Prostate gland (tissue), 2 donors: ENCODE results near the gene OLFM1.

Experiments
- POLR2A ChIP-seq: fragments of 450-650 bp; IDR thresholded peaks from one replicate; pipeline ENCODE4 v1.6.1; 2016; ENCODE audit warnings: antibody characterized with exemption, mild to moderate bottlenecking
- POLR2AphosphoS5 ChIP-seq: sonication (generic); formaldehyde crosslinking; IDR thresholded peaks from one replicate; pipeline ENCODE4 v1.6.1; 2017; ENCODE audit warnings: antibody characterized with exemption
- TF ChIP-seq, protein P1 (sequence below), 4 experiments: fragments of 200-600 bp in 2 of 4; fragments of 450-650 bp in 2 of 4; sonication (generic) in 2 of 4; IDR thresholded peaks; 1 replicate in 3 of 4; 2 replicates in 1 of 4; pipeline ENCODE4 v1.5.1; 2016 to 2019; ENCODE audit warnings: antibody characterized with exemption in 4 of 4, mild to moderate bottlenecking in 2 of 4, moderate library complexity in 2 of 4

DNA sequence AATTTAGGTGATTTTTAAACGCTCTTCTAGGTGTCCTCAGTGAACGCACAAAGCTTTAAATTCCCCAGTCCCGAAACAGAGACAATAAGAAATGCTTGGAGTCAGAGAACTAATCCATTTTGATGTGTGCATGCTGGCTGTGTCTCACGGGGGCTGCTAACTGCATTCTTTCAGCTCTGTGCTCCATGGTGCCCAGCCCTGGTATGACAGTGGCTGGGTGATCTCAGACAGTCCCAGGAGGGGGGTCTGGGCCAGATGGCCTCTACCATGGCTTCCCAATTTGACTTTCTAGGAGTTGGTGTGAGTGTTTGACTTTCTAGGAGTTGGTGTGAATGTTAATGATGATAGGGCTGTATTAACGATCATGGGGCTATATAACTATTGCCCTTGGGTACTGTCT, 12.1 kb downstream of the OLFM1 start:
- TF ChIP-seq POLR2AphosphoS5 (no peak), POLR2A (no peak)
- TF ChIP-seq, protein P1, sequence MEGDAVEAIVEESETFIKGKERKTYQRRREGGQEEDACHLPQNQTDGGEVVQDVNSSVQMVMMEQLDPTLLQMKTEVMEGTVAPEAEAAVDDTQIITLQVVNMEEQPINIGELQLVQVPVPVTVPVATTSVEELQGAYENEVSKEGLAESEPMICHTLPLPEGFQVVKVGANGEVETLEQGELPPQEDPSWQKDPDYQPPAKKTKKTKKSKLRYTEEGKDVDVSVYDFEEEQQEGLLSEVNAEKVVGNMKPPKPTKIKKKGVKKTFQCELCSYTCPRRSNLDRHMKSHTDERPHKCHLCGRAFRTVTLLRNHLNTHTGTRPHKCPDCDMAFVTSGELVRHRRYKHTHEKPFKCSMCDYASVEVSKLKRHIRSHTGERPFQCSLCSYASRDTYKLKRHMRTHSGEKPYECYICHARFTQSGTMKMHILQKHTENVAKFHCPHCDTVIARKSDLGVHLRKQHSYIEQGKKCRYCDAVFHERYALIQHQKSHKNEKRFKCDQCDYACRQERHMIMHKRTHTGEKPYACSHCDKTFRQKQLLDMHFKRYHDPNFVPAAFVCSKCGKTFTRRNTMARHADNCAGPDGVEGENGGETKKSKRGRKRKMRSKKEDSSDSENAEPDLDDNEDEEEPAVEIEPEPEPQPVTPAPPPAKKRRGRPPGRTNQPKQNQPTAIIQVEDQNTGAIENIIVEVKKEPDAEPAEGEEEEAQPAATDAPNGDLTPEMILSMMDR (IDR thresholded peaks at IDR 0.05): no peak
